ENCODE results near the gene ADD3.

DNA sequence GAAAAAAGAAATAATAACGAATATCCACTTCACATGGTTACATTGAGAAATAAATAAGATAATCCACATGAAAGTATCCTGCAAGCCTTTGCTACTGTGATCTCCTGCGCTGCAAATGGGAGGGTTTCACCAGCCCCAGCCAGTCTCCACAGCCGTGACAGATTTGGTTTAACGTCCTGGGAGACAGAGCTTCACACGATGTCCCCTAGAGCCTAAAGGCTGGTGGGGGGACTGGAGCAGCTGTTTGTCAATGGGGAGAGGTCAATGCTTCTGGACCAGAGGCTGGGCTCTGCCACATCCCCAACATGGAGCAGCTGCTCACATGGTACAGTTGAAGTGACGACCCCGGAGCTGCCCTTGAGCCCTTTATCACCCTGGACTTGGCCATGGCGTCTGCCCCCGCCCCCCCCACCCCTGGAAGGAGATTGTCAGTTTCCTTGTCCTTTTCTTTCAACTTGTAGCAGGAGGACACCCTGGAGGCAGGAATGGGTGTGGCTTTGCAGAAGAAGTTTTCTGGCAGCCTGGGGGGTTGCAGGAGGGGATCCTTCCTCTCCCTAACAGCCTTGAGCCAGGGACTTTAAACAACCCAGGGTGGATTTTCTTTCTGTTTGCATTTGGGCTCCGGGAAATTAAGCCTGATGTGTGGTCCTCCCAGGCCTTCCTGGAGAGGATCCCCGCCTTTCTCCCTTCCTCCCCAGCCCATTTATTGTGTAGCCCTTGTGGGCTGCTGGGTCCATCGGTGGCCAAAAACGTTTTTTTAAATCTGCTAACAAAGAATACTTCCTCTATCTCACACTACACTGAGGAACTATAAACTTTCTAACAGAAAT is 162.6 kb downstream of the ADD3 start:
- TF ChIP-seq EZH2phosphoT487 (IDR thresholded peaks at IDR 0.05; ENCODE audit: insufficient read depth, low read depth) (no peak), EZH2 (IDR thresholded peaks at IDR 0.05; ENCODE audit: insufficient read depth, poor library complexity, severe bottlenecking) (no peak)

Data from GM23248 (cell line).